ENCODE data around the gene DEGS2.

DEGS2 gene

DNA sequence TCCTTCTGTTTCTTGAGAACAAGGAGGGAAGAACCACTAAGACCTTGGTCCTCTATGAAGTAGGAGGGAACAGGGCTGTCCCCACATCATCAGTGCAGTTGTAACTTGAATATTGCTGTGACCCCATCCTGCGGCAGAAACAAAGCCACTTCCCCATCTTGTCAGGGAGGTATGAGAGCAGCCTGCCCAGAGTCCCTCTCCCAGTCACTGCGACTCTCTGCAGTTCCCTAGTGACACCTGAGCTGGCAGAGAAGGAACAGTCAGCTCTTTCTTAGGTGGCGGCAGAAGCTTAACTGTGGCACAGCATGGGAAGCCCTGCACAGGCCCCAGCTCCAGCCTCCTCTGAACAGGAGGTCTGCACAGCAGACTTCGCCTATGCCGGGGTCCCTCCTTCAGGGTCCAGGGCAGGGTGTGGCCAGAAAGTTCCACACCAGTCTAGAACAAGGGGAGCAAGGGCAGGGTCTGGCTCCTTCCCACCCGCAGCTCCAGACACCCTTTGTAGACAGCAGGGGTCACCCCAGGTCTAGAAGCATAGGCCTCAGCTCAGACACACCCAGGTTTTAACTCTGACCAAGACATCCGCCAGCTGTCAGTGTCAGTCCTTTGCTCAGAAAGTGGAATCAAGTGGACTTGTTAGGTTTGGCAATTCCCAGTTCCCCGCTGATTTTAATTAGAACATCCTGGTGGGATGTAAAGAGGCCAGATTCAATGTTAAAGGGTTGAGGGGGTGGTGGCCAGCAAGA is 36.8 kb downstream of the DEGS2 start:
- TF ChIP-seq, protein P1, sequence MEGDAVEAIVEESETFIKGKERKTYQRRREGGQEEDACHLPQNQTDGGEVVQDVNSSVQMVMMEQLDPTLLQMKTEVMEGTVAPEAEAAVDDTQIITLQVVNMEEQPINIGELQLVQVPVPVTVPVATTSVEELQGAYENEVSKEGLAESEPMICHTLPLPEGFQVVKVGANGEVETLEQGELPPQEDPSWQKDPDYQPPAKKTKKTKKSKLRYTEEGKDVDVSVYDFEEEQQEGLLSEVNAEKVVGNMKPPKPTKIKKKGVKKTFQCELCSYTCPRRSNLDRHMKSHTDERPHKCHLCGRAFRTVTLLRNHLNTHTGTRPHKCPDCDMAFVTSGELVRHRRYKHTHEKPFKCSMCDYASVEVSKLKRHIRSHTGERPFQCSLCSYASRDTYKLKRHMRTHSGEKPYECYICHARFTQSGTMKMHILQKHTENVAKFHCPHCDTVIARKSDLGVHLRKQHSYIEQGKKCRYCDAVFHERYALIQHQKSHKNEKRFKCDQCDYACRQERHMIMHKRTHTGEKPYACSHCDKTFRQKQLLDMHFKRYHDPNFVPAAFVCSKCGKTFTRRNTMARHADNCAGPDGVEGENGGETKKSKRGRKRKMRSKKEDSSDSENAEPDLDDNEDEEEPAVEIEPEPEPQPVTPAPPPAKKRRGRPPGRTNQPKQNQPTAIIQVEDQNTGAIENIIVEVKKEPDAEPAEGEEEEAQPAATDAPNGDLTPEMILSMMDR (IDR thresholded peaks at IDR 0.05; ENCODE audit: low read depth, low read length), result no peak
- TF ChIP-seq, protein P2, sequence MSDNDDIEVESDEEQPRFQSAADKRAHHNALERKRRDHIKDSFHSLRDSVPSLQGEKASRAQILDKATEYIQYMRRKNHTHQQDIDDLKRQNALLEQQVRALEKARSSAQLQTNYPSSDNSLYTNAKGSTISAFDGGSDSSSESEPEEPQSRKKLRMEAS (IDR thresholded peaks at IDR 0.05; ENCODE audit: low read depth, low read length), result no peak
- no peak for TF ChIP-seq MYC (IDR thresholded peaks at IDR 0.05; ENCODE audit: low read depth, low read length)
- no peak for TF ChIP-seq POLR2A (IDR thresholded peaks at IDR 0.05; ENCODE audit: extremely low read depth, insufficient read length)
- H3K4me3 ChIP-seq (ENCODE audit: low read depth, low read length), result no peak overlapping the region
- peak; percentile 44 for DNase-seq (ENCODE audit: low read depth)

DNA sequence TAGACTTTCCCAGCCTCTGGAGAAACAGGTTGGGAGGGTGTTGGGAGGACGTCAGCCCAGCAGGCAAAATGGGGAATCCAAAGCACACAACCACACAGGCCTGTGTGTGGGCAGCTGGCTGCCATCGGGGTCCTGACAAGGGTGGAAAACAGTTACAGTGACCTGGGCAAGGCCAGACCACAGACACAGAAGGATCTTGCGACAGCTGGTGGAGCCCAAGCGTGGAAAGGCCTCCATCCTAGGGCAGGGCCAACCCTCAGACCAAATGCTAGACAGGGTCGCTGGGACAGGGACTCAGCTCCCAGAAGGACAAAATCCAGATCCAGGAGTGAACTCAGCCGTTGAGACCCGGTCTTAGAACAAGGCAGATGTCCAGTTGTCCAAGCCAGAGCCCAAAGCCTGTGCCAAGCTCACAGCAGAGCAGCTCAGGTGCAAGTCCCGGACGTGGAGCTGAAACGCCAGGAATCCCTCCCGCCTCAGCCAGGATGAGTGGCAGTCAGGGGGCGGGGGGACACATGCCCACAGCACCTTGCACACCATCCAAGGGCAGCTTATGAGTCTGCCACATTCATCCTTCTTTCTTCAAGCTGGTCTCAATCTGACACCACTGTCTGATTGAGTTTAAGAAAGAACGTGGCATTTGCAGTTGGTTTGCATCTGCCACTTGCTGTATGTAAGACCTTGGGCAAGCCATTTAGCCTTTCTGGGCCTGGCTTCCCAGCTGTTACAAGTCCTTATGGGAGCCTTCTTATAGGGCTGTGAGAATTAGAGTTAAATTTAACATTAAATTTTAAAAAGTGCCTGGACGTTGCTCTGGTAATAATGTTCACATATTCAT is 37.6 kb downstream of the DEGS2 start:
- TF ChIP-seq, protein P1 (IDR thresholded peaks at IDR 0.05; ENCODE audit: low read depth, low read length), result no peak
- TF ChIP-seq MYC (IDR thresholded peaks at IDR 0.05; ENCODE audit: low read depth, low read length) (no peak), POLR2A (IDR thresholded peaks at IDR 0.05; ENCODE audit: extremely low read depth, insufficient read length) (no peak)
- TF ChIP-seq, protein P2 (IDR thresholded peaks at IDR 0.05; ENCODE audit: low read depth, low read length), result no peak

DNA sequence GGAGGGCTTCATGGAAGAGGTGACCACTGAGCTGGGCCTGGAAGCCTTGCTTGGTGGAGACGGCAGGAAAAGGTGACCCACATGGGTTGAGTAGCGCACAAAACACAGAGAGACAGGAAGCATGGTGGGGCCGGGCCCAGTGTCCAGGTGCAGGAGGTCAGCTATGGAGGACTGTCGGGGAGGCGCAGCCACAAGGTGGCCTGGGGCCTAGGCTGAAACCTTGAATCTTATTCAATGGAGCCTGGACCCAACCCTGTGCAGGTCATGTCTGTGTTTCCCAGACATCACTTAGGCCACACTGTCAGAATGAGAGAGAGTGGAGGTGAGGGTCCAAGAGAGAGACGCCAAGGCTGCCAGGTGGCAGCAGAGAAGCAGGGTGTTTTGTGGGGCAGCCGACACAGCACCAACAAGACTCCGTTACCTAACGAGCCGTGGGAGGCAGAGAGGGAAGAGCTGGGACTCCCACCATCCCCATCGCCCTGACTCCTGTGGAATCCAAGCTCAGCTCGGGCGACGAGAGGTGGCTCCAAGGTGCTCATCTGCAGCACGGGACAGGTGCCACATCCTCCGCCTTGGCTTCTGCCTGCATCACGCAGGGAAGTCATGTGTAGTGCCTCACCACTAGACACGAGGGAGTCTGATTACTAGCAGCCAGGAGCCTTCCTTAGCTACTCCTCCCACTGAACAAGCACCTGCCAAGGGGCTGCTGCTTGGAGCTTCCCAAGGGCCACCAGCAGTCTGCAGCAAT is 38.7 kb downstream of the DEGS2 start:
- TF ChIP-seq, protein P1 (IDR thresholded peaks at IDR 0.05; ENCODE audit: low read depth, low read length), result no peak
- TF ChIP-seq, protein P2 (IDR thresholded peaks at IDR 0.05; ENCODE audit: low read depth, low read length), result no peak
- TF ChIP-seq POLR2A (IDR thresholded peaks at IDR 0.05; ENCODE audit: extremely low read depth, insufficient read length) (no peak), MYC (IDR thresholded peaks at IDR 0.05; ENCODE audit: low read depth, low read length) (no peak)
- DNase-seq (ENCODE audit: low read depth), result no peak
- H3K4me3 ChIP-seq (ENCODE audit: low read depth, low read length), result no peak overlapping the region

More for the DNA sequence above, 37.6 kb downstream of the DEGS2 start:
- H3K4me3 ChIP-seq (ENCODE audit: low read depth, low read length), result no peak overlapping the region
- DNase-seq (ENCODE audit: low read depth), result peak; percentile 34

DNA sequence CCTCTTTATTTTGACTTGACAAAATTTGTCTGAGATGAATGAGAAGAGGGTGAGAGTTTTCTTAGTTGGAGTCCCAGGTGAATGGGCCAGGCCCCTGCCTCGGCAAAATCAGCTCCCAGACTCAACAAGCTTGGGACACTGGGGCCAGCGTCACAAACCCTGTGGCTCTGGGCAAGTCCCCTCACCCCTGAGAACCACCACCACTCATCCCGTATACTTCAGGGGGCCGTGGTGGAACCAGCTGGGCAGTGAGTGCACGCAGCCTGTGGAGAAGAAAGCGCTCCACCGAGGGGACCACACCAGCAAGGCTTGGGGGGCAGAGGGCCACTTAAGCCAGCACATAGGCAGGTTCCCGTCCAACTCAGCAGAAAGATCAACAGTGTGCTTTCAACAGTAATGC is 40.2 kb downstream of the DEGS2 start:
- no peak overlapping the region for H3K4me3 ChIP-seq (ENCODE audit: low read depth, low read length)
- DNase-seq (ENCODE audit: low read depth), result no peak
- TF ChIP-seq MYC (IDR thresholded peaks at IDR 0.05; ENCODE audit: low read depth, low read length), result no peak

DNA sequence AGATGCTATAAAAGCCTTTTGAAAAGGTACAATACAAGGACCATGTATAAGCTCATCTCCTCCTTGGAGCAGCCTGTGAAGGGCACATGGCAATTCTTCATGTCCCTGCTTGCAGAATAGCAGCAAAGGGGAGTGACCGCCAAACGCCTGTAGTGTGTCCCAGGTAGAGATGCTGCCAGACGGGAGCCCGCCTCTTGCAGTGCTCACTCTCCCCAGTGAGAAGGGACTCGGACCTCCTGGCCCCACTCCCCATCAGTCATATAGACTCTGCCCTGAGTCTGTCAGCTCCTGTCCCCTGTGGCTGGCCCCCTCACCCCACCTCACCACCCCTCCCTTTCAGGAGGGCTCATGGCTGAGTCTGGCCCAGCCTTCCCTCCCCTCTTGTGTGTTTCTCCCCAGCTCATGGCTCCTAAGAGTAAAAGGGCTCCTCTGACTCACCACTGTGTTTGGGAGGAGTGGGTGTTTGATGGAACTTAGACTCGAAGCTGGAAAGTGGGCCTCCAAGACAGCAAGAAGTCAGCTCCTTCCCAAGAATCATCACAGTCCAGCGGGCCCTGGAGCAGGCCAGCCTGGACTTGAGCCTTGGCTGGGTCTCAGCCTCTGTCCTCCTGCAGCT is 40.9 kb downstream of the DEGS2 start:
- no peak overlapping the region for H3K4me3 ChIP-seq (ENCODE audit: low read depth, low read length)
- TF ChIP-seq MYC (IDR thresholded peaks at IDR 0.05; ENCODE audit: low read depth, low read length) (no peak), POLR2A (IDR thresholded peaks at IDR 0.05; ENCODE audit: extremely low read depth, insufficient read length) (no peak)
- TF ChIP-seq, protein P2 (IDR thresholded peaks at IDR 0.05; ENCODE audit: low read depth, low read length), result no peak
- TF ChIP-seq, protein P1 (IDR thresholded peaks at IDR 0.05; ENCODE audit: low read depth, low read length), result no peak
- no peak for DNase-seq (ENCODE audit: low read depth)
